ENCODE data around the gene OVOL3. TPM values are rescaled to one million over a fixed set of nuclear protein-coding genes. Genes with fewer than 3 reads are reported as not detected.

Gene OVOL3
- total and polyA plus RNA-seq, 3 donors from 2014 or later, result 2.6 to 3.4 (median 3.3) TPM

- H3K4me1 ChIP-seq, result no peaks in the 10 kb centered on the region
- no peaks in the 10 kb centered on the region for H3K9me3 ChIP-seq
- TF ChIP-seq, protein P1, sequence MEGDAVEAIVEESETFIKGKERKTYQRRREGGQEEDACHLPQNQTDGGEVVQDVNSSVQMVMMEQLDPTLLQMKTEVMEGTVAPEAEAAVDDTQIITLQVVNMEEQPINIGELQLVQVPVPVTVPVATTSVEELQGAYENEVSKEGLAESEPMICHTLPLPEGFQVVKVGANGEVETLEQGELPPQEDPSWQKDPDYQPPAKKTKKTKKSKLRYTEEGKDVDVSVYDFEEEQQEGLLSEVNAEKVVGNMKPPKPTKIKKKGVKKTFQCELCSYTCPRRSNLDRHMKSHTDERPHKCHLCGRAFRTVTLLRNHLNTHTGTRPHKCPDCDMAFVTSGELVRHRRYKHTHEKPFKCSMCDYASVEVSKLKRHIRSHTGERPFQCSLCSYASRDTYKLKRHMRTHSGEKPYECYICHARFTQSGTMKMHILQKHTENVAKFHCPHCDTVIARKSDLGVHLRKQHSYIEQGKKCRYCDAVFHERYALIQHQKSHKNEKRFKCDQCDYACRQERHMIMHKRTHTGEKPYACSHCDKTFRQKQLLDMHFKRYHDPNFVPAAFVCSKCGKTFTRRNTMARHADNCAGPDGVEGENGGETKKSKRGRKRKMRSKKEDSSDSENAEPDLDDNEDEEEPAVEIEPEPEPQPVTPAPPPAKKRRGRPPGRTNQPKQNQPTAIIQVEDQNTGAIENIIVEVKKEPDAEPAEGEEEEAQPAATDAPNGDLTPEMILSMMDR (IDR thresholded peaks at IDR 0.05), result no peak
- no peak for TF ChIP-seq POLR2A (IDR thresholded peaks at IDR 0.05)
- intact Hi-C loops (cut with DNase I; ENCODE audit: low total_unique reads), result no loop called here
- no peak overlapping the region for H3K4me3 ChIP-seq
- no peaks in the 10 kb centered on the region for H3K27me3 ChIP-seq
- no peaks in the 10 kb centered on the region for H3K36me3 ChIP-seq (ENCODE audit: low read depth, missing control alignments)
- H3K27ac ChIP-seq, result no peak overlapping the region
- DNase-seq, result no peak
- 85 to 93% methylated on average over 8 of the region's 8 CpGs for WGBS, 2 donors
Measured at GRCh38 chr19:36072081-36072480, 38.9 kb upstream of the OVOL3 start.

- no peak overlapping the region for H3K27ac ChIP-seq
- no peaks in the 10 kb centered on the region for H3K36me3 ChIP-seq (ENCODE audit: low read depth, missing control alignments)
- DNase-seq, result no peak
- H3K4me1 ChIP-seq, result no peaks in the 10 kb centered on the region
- H3K9me3 ChIP-seq, result no peaks in the 10 kb centered on the region
- H3K4me3 ChIP-seq, result no peak overlapping the region
- no peaks in the 10 kb centered on the region for H3K27me3 ChIP-seq
- TF ChIP-seq, protein P1 (IDR thresholded peaks at IDR 0.05), result no peak
- no peak for TF ChIP-seq POLR2A (IDR thresholded peaks at IDR 0.05)
- WGBS, 2 donors, result 85 to 94% methylated on average over 8 to 10 of the region's 10 CpGs
- intact Hi-C loops (cut with DNase I; ENCODE audit: low total_unique reads), result no loop called here
Measured at GRCh38 chr19:36073121-36073876, 37.6 kb upstream of the OVOL3 start.

- H3K36me3 ChIP-seq (ENCODE audit: low read depth, missing control alignments), result peaks cover 4% of the 10 kb centered on the region
- H3K4me3 ChIP-seq, result no peak overlapping the region
- no peaks in the 10 kb centered on the region for H3K27me3 ChIP-seq
- 75 to 84% methylated on average over 3 of the region's 3 CpGs for WGBS, 2 donors
- TF ChIP-seq, protein P1 (IDR thresholded peaks at IDR 0.05), result no peak
- no peak for TF ChIP-seq POLR2A (IDR thresholded peaks at IDR 0.05)
- no peak overlapping the region for H3K27ac ChIP-seq
- DNase-seq, result no peak
- H3K9me3 ChIP-seq, result no peaks in the 10 kb centered on the region
- intact Hi-C loops (cut with DNase I; ENCODE audit: low total_unique reads), result no loop called here
- no peaks in the 10 kb centered on the region for H3K4me1 ChIP-seq
Measured at GRCh38 chr19:36079389-36079945, 31.5 kb upstream of the OVOL3 start.

GRCh38 chr19:36081385-36081784, 29.6 kb upstream of the OVOL3 start:
- WGBS, 2 donors, result 71 to 74% methylated on average over 3 of the region's 3 CpGs
- H3K36me3 ChIP-seq (ENCODE audit: low read depth, missing control alignments), result peaks cover 4% of the 10 kb centered on the region
- TF ChIP-seq POLR2A (IDR thresholded peaks at IDR 0.05), result no peak
- TF ChIP-seq, protein P1 (IDR thresholded peaks at IDR 0.05), result no peak
- no peak overlapping the region for H3K27ac ChIP-seq
- DNase-seq, result no peak
- no peaks in the 10 kb centered on the region for H3K9me3 ChIP-seq
- intact Hi-C loops (cut with DNase I; ENCODE audit: low total_unique reads), result no loop called here
- no peak overlapping the region for H3K4me3 ChIP-seq
- no peaks in the 10 kb centered on the region for H3K27me3 ChIP-seq
- H3K4me1 ChIP-seq, result no peaks in the 10 kb centered on the region
